Stimulated activated CD8-positive, alpha-beta memory T cell treated with anti-CD3 and anti-CD28 coated beads, Interleukin-12 subunit alpha, Interleukin-12 subunit beta, amount 100 ng/mL, for 24 hours (primary cell): ENCODE measurements around the gene SLITRK5.

Experiments used
- DNase-seq: peaks from one replicate; pipeline ENCODE4 v3.0.0-alpha.2; 2020; ENCODE audit errors: extremely low read depth

The SLITRK5 gene

GRCh38 chr13:87671031-87671752 is at the start of gene SLITRK5:
TSS of gene SLITRK5 (plus strand) at chr13:87671371. CDS start at chr13:87675389, 4,018 bp downstream.
- peak; percentile 30 for DNase-seq

DNA sequence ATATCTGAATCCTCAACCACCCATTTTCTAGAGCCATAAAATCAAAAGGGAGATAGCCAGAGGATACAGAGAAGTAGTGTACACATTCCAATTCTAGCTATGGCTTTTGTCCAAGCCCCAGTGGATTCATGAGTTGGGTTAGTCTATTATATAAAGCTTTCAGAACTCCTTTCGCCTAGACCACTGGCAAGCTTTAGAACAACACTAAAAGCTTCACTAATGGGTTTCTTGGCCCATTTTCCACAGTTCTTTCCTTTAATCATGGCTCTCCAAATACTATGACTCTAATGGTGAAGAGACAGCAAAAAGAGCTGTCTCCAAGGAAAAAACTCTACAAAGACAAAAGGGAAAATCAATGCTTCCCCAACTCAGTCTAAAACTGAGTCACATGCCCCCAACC is 48.2 kb upstream of the SLITRK5 start:
- DNase-seq: no peak

- no peak for DNase-seq
Measured at GRCh38 chr13:87656306-87656705, 14.9 kb upstream of the SLITRK5 start.

- no peak for DNase-seq
Measured at GRCh38 chr13:87661471-87661870, 9.7 kb upstream of the SLITRK5 start.

GRCh38 chr13:87666831-87667230 is 4.3 kb upstream of the SLITRK5 start:
- no peak for DNase-seq

GRCh38 chr13:87667686-87668085 is 3.5 kb upstream of the SLITRK5 start:
- DNase-seq: no peak

DNA sequence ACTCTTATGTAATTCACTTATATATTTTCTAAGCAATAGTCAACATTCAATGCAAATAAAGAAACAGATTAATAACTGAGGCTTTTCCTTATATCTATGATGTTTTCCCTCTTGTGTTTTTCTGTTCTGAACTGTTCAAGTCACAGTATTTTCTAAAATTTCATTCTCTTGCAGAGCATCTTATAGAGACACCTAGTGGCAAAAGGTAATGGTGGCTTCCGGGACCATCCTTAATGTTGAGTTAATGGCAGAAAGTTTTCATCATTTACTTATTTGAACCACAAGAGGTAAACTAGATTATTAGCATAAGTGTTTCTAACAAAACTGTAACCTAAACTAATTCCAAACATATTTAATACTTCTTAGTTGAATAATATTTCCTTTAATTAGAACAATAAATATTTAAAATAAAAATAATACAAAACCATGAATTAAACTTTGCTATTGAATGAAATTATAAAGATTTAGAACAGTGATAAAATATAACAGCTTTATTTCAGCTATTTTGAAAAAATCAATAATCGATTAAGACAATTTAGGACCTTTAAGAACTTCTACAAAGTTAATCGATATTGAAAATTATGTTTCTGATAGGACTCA is 1.7 kb upstream of the SLITRK5 start:
- no peak for DNase-seq

GRCh38 chr13:87671753-87672605 is 808 bp downstream of the SLITRK5 start:
- DNase-seq: no peak

DNA sequence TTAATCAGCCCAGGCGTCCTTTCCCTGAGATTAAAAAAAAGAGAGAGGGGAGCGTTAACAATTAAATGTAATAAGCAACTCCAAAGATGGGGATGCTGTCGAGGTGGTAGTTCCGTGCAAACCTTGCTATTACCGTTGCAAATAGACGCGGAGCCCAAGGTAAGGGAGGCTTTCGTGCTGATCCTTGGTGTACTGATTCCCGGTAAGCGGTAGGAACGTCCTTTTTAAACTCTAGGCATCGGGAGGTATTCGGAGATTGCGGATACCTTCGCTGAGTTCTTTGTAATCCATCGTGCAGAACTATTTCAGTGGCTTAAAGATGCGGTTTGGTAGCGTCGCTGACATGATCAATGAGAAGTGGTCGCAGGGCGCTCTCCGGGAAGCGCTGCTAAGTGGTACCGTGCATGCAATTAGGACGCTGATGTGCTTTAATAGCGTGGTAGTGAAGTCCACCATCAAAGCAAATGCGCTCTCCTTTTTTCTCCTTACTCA is 3.1 kb downstream of the SLITRK5 start:
- no peak for DNase-seq

GRCh38 chr13:87675851-87676250 is 4.7 kb downstream of the SLITRK5 start:
- no peak for DNase-seq

- DNase-seq: no peak
Measured at GRCh38 chr13:87676254-87677042, 5.3 kb downstream of the SLITRK5 start.

- no peak for DNase-seq
Measured at GRCh38 chr13:87677043-87677495, 5.9 kb downstream of the SLITRK5 start.

GRCh38 chr13:87677496-87678371 is 6.6 kb downstream of the SLITRK5 start:
- no peak for DNase-seq

- no peak for DNase-seq
Measured at GRCh38 chr13:87678372-87678752, 7.2 kb downstream of the SLITRK5 start.

GRCh38 chr13:87680298-87680697 is 9.1 kb downstream of the SLITRK5 start:
- no peak for DNase-seq

- no peak for DNase-seq
Measured at GRCh38 chr13:87684850-87685742, 13.9 kb downstream of the SLITRK5 start.

GRCh38 chr13:87696458-87696857 is 25.3 kb downstream of the SLITRK5 start:
- no peak for DNase-seq

- DNase-seq: no peak
Measured at GRCh38 chr13:87698268-87698667, 27.1 kb downstream of the SLITRK5 start.

DNA sequence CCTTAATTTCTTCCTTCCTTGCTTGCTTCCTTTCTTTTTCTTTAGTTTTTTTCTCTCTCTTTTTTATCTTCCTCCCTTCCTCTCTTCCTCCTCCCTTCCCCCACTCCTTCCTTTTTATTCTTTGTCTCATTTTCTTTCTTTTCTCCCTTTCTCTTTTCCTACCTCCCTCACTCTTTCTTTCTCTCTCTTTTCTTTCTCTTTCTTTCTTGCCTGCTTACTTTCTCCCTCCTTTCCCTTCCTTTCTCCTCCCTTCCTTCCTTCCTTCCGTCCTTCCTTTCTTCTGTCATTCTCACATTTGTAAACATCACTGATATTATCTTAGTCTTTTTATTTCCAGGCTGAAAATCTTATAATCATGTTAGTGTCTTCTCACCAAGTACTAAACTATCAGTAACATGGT is 38.8 kb downstream of the SLITRK5 start:
- no peak for DNase-seq

DNA sequence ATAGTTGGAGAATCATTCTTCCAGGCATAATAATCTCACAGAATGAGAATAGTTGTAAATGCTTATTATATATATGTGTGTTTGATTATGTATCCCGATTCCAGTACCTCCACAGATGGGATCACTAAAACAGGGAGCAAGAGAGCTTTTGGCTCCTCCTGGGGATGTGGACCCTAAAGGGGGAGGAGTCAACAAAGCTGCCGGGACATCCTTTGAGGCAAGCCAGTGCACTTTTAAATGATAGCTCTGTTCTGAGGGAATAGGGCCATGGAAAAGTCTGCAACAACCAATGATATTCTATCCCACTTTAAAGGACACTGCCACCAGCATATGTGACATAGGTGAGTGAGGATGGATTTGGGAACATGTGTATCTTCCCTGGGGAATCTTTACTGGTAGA is 40.8 kb downstream of the SLITRK5 start:
- no peak for DNase-seq
